A375 (cell line): ENCODE results near the gene DNASE2B. TPM values are rescaled to one million over a fixed set of nuclear protein-coding genes. Genes with fewer than 3 reads are reported as not detected.

Experiments used
- total RNA-seq: library from RNA; depleted of rRNA; stranded (reverse); fragments of >200 nt; shearing (Covaris generic); gene quantifications from 2 replicates; pipeline ENCODE4 v1.2.3, GENCODE V29; 2014; rRNA removed

The DNASE2B gene
- not detected in 2 replicates for total RNA-seq

GRCh38 chr1:84398175-84399155 is at the start of gene DNASE2B:
Gene DNASE2B (plus strand): TSS chr1:84398484. CDS start chr1:84398565, 81 bp downstream.

Other genes starting within 250 kb of the DNASE2B start
- gene SAMD13, start 96.8 kb upstream of the DNASE2B start, total RNA-seq, result 0.53 and 0.61 TPM in 2 replicates
- 74.6 and 77.9 TPM in 2 replicates for gene RPF1, start 80.8 kb downstream of the DNASE2B start, total RNA-seq
- 0.98 TPM in 1 of 2 replicates, not detected in the other for gene SPATA1, start 107.9 kb downstream of the DNASE2B start, total RNA-seq
- 14.8 and 24.7 TPM in 2 replicates for gene GNG5, start 108.1 kb downstream of the DNASE2B start, total RNA-seq
- 3.5 and 4.4 TPM in 2 replicates for gene CTBS, start 176.0 kb downstream of the DNASE2B start, total RNA-seq